AG04449 (cell line): Measurements from ENCODE around the gene DSCAM.

ENCODE experiments used
- CTCF ChIA-PET: fragments of 350-600 bp; formaldehyde crosslinking; extraction: SDS; loops from one replicate; lab custom pipeline; 2021; ENCODE audit warnings: antibody characterized with exemption; lab: Yijun Ruan, JAX
- POLR2A ChIA-PET: fragments of 400-600, 350-600 bp; formaldehyde crosslinking; extraction: SDS; loops from one replicate; lab custom pipeline; 2020; ENCODE audit warnings: antibody characterized with exemption, inconsistent platforms; lab: Yijun Ruan, JAX
- DNase-seq: peaks from one replicate; pipeline ENCODE4 v3.0.0-alpha.2; 2010; ENCODE audit warnings: low read depth, low spot score
- H3K4me3 ChIP-seq: 2 replicates; pipeline ENCODE4 v1.5.1; 2011; ENCODE audit warnings: low read depth, mild to moderate bottlenecking, control low read depth, low read length
- TF ChIP-seq, protein P1 (sequence below): IDR thresholded peaks from one replicate; pipeline ENCODE4 v1.5.1; 2011; ENCODE audit warnings: mild to moderate bottlenecking, moderate library complexity, low read length, control low read depth, inconsistent platforms; ENCODE audit not compliant: insufficient read depth; ENCODE audit errors: missing control alignments

DSCAM gene

DNA sequence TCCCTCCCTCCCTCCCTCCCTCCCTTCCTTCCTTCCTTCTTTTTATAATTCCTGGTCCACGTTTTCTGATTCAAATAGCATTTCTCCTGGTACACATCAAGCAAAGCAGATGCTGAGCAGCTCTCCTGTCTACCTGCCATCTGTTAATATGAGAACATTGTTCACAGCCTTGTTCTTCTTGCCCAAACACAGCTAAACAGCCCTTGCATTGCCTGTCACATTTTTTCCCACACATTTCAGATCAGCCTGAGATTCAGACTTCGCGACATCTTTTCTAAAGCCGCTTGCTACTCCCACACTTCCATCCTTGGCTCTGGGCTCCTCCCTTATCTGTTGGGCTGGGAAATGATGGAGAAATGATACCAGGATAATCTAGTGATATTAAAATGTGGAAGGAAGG, 779.2 kb downstream of the DSCAM start:
- no peak for DNase-seq
- H3K4me3 ChIP-seq, result no peak overlapping the region
- TF ChIP-seq, protein P1, sequence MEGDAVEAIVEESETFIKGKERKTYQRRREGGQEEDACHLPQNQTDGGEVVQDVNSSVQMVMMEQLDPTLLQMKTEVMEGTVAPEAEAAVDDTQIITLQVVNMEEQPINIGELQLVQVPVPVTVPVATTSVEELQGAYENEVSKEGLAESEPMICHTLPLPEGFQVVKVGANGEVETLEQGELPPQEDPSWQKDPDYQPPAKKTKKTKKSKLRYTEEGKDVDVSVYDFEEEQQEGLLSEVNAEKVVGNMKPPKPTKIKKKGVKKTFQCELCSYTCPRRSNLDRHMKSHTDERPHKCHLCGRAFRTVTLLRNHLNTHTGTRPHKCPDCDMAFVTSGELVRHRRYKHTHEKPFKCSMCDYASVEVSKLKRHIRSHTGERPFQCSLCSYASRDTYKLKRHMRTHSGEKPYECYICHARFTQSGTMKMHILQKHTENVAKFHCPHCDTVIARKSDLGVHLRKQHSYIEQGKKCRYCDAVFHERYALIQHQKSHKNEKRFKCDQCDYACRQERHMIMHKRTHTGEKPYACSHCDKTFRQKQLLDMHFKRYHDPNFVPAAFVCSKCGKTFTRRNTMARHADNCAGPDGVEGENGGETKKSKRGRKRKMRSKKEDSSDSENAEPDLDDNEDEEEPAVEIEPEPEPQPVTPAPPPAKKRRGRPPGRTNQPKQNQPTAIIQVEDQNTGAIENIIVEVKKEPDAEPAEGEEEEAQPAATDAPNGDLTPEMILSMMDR, result no peak
- POLR2A ChIA-PET, result no interaction called here
- CTCF ChIA-PET, result no interaction called here

DNA sequence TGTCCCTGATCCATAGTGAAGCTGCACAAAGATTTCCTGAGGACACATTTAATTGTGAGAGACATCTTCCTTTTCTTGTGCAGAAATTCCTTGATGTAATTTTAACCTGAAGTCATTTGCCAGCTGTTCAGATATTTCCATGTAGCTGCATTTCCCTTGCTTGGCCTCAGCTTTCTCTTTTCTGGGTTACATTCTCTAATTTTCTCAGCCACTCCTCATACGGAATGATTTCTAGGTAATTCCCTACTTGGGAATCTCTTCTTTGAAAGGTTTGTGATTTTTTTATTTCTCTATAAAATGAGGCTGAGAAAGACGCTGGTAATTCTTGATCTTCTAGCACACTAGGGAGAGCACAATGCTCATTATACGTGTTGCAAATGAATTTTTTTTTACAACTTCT, 780.7 kb downstream of the DSCAM start:
- TF ChIP-seq, protein P1, result no peak
- ChIA-PET POLR2A (no interaction called here), CTCF (no interaction called here)
- H3K4me3 ChIP-seq, result no peak overlapping the region
- no peak for DNase-seq

DNA sequence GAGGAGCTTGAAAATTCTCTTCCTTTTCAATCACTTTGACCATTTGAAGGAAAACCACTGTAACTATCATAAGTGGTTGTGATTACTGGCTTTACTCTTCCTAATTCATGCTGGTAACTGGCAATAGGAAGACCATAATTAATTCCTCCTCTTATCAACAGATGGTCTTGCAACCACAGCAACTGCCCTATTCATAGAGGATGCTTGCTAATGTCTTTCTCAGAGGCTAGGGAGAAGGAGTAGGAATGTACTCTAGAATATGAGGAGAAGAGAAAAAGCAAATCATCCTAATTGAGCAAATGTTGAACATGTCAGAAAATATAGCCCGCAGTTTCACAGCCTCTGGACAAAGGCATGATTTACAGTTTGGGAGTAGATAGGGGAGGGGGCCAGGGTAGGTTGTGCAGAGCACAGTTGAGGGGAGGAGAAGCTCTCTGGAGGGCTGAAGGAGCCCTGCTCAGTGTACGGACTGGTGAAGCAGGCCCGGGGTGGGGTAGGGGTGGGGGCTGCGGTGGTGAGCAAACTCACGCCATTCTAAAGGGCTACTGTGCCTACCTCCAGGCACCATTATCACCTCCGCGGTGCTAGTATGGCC, 786.8 kb downstream of the DSCAM start:
- ChIA-PET CTCF (no interaction called here), POLR2A (no interaction called here)
- no peak for DNase-seq
- TF ChIP-seq, protein P1, result no peak
- H3K4me3 ChIP-seq, result no peak overlapping the region

DNA sequence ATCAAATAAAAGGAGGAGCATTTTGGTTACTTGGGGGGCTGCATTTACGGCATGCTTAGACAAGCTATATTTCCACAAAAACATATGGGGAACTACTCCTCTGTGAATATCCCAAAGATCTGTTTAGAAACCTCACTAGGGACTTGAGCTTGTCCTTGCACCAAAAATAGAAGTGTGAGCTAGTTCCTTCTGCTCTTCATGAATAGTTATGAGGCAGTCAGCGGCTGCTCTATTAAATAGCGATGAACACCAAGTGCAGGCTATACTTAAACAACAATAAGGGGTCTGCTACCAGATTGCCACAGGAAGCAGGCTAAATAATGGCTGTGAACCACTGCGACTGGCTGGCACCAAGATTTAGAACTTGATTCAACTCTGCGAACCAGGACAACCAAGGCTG, 789.6 kb downstream of the DSCAM start:
- H3K4me3 ChIP-seq, result no peak overlapping the region
- TF ChIP-seq, protein P1, result no peak
- ChIA-PET CTCF (no interaction called here), POLR2A (no interaction called here)
- no peak for DNase-seq

DNA sequence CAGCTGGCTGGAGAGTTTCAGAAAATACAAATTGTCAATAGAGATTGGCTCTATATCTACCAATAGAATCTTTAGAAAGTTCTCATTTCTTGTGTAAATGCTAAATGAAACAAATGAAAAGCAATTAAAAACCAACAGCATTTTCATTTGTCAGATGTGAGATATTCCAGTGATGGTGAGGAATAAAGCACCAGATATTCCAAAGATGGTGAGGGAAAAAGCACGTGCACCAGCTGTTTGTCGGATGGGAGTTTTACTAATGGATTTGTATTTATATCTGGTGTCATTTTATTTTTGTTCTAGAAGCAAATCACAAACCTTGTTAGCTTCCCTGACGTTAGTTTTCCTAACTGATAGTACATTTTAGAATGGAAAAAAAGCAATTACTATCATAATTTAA, 790.9 kb downstream of the DSCAM start:
- TF ChIP-seq, protein P1, result no peak

DNA sequence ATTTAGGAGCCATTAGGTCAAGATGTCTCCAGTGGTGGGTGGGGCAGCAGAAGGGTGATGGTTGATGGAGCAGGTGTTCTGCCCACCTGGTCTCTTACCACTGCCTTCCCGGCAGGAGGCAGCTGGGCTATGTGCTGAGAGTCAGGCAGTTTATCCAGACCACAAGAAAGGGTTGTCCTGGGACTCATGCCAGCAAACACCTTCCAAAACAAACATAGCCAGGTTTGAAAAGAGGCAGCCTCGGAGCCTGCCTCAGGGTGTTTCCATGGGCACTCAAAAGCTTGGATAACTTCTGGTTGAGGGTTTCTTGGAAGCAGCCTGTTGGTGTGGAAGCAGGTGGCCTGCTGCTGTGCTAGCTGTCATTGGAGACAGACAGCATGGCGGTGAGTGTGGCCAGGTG, 792.6 kb downstream of the DSCAM start:
- H3K4me3 ChIP-seq, result no peak overlapping the region
- no peak for DNase-seq
- TF ChIP-seq, protein P1, result no peak
- POLR2A ChIA-PET, result no interaction called here
- CTCF ChIA-PET, result no interaction called here

More for the DNA sequence above, 790.9 kb downstream of the DSCAM start:
- CTCF ChIA-PET, result no interaction called here
- POLR2A ChIA-PET, result no interaction called here
- no peak overlapping the region for H3K4me3 ChIP-seq
- DNase-seq, result no peak
